ENCODE results near the gene SSH2. TPM values are rescaled to one million over a fixed set of nuclear protein-coding genes. Genes with fewer than 3 reads are reported as not detected.

SSH2 gene
- total and polyA plus RNA-seq, 9 of the 15 experiments (the other 6 are each of a cell fraction or from before 2014, with no cell fraction given) = 3.9 to 16.1 (median 10.2) TPM

DNA sequence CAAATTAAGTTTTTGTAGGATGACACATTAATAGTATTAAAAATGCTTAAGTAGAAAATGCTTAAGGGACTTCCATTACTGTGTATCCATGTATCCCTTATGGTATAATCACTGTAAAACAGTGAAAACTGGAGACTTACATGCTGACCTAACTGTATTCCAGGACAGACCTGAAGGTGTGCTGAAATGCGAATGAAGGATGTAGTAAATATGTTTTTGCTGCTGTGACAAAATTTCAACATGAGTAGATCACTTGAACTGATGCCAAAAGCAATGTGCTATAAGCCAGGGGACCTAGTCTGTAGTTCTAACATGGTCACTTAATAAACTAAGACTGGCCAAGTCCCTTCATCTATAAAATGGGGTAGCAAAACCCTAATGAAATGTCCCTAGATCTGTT is 165.3 kb downstream of the SSH2 start:
- Histone ChIP-seq H3K4me1 (replicated peaks in 1 of 2; ENCODE audit: control insufficient read depth in 2 of 2, insufficient read depth in 2 of 2, low read length in 2 of 2) (no peaks in the 10 kb centered on the region; a peak in 2 of 5 replicates), H3K79me2 (ENCODE audit: control insufficient read depth, insufficient read depth, low read length) (no peaks in the 10 kb centered on the region), H3K27ac (ENCODE audit: extremely low read depth, low read depth, low read length) (no peak overlapping the region), H3K9me3 (replicated peaks; ENCODE audit: control insufficient read depth, insufficient read depth, low read depth, low read length) (no peaks in the 10 kb centered on the region), H3K9ac (ENCODE audit: insufficient read depth in 1 of 2, low read depth in 2 of 2, low read length in 2 of 2) (no peak overlapping the region), H3K36me3 (ENCODE audit: control insufficient read depth, insufficient read depth, low read length) (no peaks in the 10 kb centered on the region), H3K4me2 (ENCODE audit: insufficient read depth, low read length) (no peak overlapping the region), H3K27me3 (ENCODE audit: control insufficient read depth in 2 of 2, insufficient read depth in 2 of 2, low read length in 2 of 2) (no peaks in the 10 kb centered on the region), H4K20me1 (replicated peaks; ENCODE audit: control insufficient read depth, insufficient read depth, low read length) (no peaks in the 10 kb centered on the region), H3K4me3 (no peak overlapping the region), H2AFZ (ENCODE audit: low read depth, low read length) (no peak overlapping the region), H3K9me1 (ENCODE audit: control insufficient read depth, insufficient read depth, low read length) (no peaks in the 10 kb centered on the region)
- in situ Hi-C loops (cut with MboI) = no loop called here
- WGBS (ENCODE audit: insufficient coverage, low coverage, missing lambda C conversion rate) = 71% methylated on average over 1 of the region's 1 CpG
- no peak for ATAC-seq
- TF ChIP-seq EP400 (IDR thresholded peaks at IDR 0.05) = no peak
- TF ChIP-seq C11orf30 (IDR thresholded peaks at IDR 0.05; ENCODE audit: low read depth) = peak; percentile 42; the same call in 1 of the 2 replicates
- TF ChIP-seq ZNF316 (IDR thresholded peaks at IDR 0.05) = peak; percentile 57
- intact Hi-C loops (cut with micrococcal nuclease) = no loop called here
- no peak for FAIRE-seq
- no peak for DNase-seq (ENCODE audit: extremely low read depth in 1 of 4, low spot score in 3 of 4)
- ChIA-PET CTCF (ENCODE audit: low intra/inter-chr PET ratio) (no interaction called here), POLR2A (interaction anchor here (0.9 kb wide), 1 partner anchor 11 kb away, joined by 3 read pairs; no protein-coding TSS in a partner anchor)
- no TSS peak for BruUV-seq (replicated peaks)

DNA sequence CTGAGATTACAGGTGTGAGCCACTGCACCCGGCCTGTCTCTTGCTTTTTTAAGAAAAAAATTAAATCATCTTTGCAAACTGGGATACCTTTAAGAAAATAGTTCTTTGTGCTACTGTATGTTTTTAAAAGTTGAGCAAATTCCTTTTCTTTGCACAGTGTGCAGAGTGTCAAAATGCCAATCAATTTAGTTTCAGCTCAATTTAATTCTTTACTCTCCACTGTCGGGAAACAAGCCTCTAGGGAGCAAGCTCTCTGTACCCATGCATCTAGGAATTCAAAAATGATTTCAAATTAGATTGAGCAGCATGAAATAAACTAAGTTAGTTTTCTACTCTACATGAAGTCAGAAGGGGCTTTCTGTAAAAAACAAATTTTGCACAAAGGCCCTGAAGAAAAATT is 165.8 kb downstream of the SSH2 start:
- H3K79me2 ChIP-seq (ENCODE audit: control insufficient read depth, insufficient read depth, low read length) = no peaks in the 10 kb centered on the region
- no TSS peak for BruUV-seq (replicated peaks)
- no peak overlapping the region for H3K27ac ChIP-seq (ENCODE audit: extremely low read depth, low read depth, low read length)
- 46% methylated on average over 2 of the region's 2 CpGs for WGBS (ENCODE audit: insufficient coverage, low coverage, missing lambda C conversion rate)
- intact Hi-C loops (cut with micrococcal nuclease) (no loop called here), in situ Hi-C loops (cut with MboI) (no loop called here)
- H4K20me1 ChIP-seq (replicated peaks; ENCODE audit: control insufficient read depth, insufficient read depth, low read length) = no peaks in the 10 kb centered on the region
- no peak overlapping the region for H3K9ac ChIP-seq (ENCODE audit: insufficient read depth in 1 of 2, low read depth in 2 of 2, low read length in 2 of 2)
- ATAC-seq = no peak
- H3K4me2 ChIP-seq (ENCODE audit: insufficient read depth, low read length) = no peak overlapping the region
- no peaks in the 10 kb centered on the region for H3K9me3 ChIP-seq (replicated peaks; ENCODE audit: control insufficient read depth, insufficient read depth, low read depth, low read length)
- no peaks in the 10 kb centered on the region; a peak in 2 of 5 replicates for H3K4me1 ChIP-seq (replicated peaks in 1 of 2; ENCODE audit: control insufficient read depth in 2 of 2, insufficient read depth in 2 of 2, low read length in 2 of 2)
- no peak overlapping the region for H2AFZ ChIP-seq (ENCODE audit: low read depth, low read length)
- no peaks in the 10 kb centered on the region for H3K9me1 ChIP-seq (ENCODE audit: control insufficient read depth, insufficient read depth, low read length)
- no peaks in the 10 kb centered on the region for H3K36me3 ChIP-seq (ENCODE audit: control insufficient read depth, insufficient read depth, low read length)
- TF ChIP-seq BHLHE40 (IDR thresholded peaks at IDR 0.05; ENCODE audit: low read length) (no peak), CBX5 (IDR thresholded peaks at IDR 0.05; ENCODE audit: borderline replicate concordance, low read depth) (no peak), HMG20B (CRISPR knock-in tag; IDR thresholded peaks at IDR 0.05) (no peak)
- no peak for DNase-seq (ENCODE audit: extremely low read depth in 1 of 4, low spot score in 3 of 4)
- H3K4me3 ChIP-seq = no peak overlapping the region
- no peak for FAIRE-seq
- CTCF ChIA-PET (ENCODE audit: low intra/inter-chr PET ratio) = no interaction called here
- no peaks in the 10 kb centered on the region for H3K27me3 ChIP-seq (ENCODE audit: control insufficient read depth in 2 of 2, insufficient read depth in 2 of 2, low read length in 2 of 2)
- POLR2A ChIA-PET = interaction anchor here (0.8 kb wide), 1 partner anchor 13 kb away, joined by 4 read pairs; no protein-coding TSS in a partner anchor
